ENCODE data around the gene DDIT3. TPM values are rescaled to one million over a fixed set of nuclear protein-coding genes. Genes with fewer than 3 reads are reported as not detected.

Gene DDIT3
- total RNA-seq, 1 donor from 2014 or later, result 6.0 TPM

- no peak for DNase-seq (ENCODE audit: low read depth, low spot score)
Observed at GRCh38 chr12:57467915-57468314, 52.4 kb downstream of the DDIT3 start.

DNA sequence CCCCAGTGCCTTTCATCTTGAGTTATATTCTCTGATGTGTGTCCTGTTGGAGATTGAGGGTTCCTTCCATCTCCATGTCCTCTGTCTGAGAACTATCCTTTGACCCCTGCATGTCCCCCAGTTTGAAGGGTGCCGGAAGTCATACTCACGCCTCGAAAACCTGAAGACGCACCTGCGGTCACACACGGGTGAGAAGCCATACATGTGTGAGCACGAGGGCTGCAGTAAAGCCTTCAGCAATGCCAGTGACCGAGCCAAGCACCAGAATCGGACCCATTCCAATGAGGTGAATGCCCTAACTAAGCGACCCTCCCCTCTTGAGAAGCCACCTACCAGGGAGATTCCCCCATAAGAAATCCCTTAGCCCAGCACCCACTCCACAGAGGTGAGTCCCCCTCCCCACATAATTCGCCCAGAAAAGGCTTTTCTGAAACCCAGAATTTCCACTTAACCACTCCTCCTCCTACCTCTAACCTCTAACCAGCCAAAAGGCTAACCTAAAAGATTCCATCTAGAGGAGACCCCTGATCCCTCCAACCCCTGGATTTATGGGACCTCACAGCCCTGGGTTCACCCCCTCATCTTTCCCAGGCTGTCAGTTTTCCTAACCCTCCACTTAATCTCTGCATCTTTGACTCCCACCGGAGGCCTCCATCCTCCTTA is 53.0 kb downstream of the DDIT3 start:
- no peak for DNase-seq (ENCODE audit: low read depth, low spot score)

Other genes starting within 250 kb of the DDIT3 start
- 4.5 and 5.5 TPM in 2 replicates for gene R3HDM2, start 89.5 kb downstream of the DDIT3 start, total RNA-seq
- not detected in 2 replicates for gene INHBC, start 85.7 kb downstream of the DDIT3 start, total RNA-seq
- gene INHBE, start 65.2 kb downstream of the DDIT3 start, total RNA-seq, result not detected in 2 replicates
- 0.04 and 0.07 TPM in 2 replicates for gene GLI1, start 60.7 kb downstream of the DDIT3 start, total RNA-seq
- gene ARHGAP9, start 40.6 kb downstream of the DDIT3 start, total RNA-seq, result under 0.01 TPM in 1 of 2 replicates, not detected in the other
- 171 and 179 TPM in 2 replicates for gene MARS1, start 32.4 kb downstream of the DDIT3 start, total RNA-seq
- gene MBD6, start 2.3 kb upstream of the DDIT3 start, total RNA-seq, result 5.3 and 8.3 TPM in 2 replicates
- 81.0 and 90.1 TPM in 2 replicates for gene DCTN2, start 26.7 kb upstream of the DDIT3 start, total RNA-seq
- gene KIF5A, start 29.5 kb upstream of the DDIT3 start, total RNA-seq, result under 0.01 and 0.14 TPM in 2 replicates
- 10.4 and 11.8 TPM in 2 replicates for gene PIP4K2C, start 70.7 kb upstream of the DDIT3 start, total RNA-seq
- 4.8 and 11.4 TPM in 2 replicates for gene DTX3, start 84.3 kb upstream of the DDIT3 start, total RNA-seq
- gene ARHGEF25, start 90.9 kb upstream of the DDIT3 start, total RNA-seq, result 5.3 and 5.7 TPM in 2 replicates
- 0.07 and 0.35 TPM in 2 replicates for gene B4GALNT1, start 112.7 kb upstream of the DDIT3 start, total RNA-seq
- gene OS9, start 173.6 kb upstream of the DDIT3 start, total RNA-seq, result 194 and 222 TPM in 2 replicates
- 0.07 and 0.11 TPM in 2 replicates for gene AGAP2, start 218.2 kb upstream of the DDIT3 start, total RNA-seq
- gene TSPAN31, start 224.5 kb upstream of the DDIT3 start, total RNA-seq, result 37.7 and 48.0 TPM in 2 replicates
- gene CDK4, start 231.8 kb upstream of the DDIT3 start, total RNA-seq, result 139 and 181 TPM in 2 replicates
- gene MARCHF9, start 234.6 kb upstream of the DDIT3 start, total RNA-seq, result 3.9 and 5.3 TPM in 2 replicates
- 0.35 and 0.66 TPM in 2 replicates for gene CYP27B1, start 246.6 kb upstream of the DDIT3 start, total RNA-seq